Transverse colon (tissue), 4 donors: Measurements from ENCODE around the gene DRD2.

ENCODE experiments used
- CTCF ChIP-seq, 5 experiments: fragments of 200-600 bp in 3 of 5; fragments of 450-650 bp in 2 of 5; sonication (generic) in 3 of 5; IDR thresholded peaks; 1 replicate in 2 of 5; 2 replicates in 3 of 5; pipeline ENCODE4 v1.5.1; 2016 to 2017; ENCODE audit warnings: antibody characterized with exemption in 5 of 5, inconsistent platforms in 3 of 5, mild to moderate bottlenecking in 2 of 5, moderate library complexity in 1 of 5
- EP300 ChIP-seq: sonication (generic); formaldehyde crosslinking; IDR thresholded peaks from one replicate; pipeline ENCODE4 v1.6.1; 2017; ENCODE audit warnings: antibody characterized with exemption, low read depth
- POLR2AphosphoS5 ChIP-seq, 3 donors: sonication (generic); formaldehyde crosslinking; IDR thresholded peaks; one replicate each; pipeline ENCODE4 v1.6.1; 2016; ENCODE audit warnings: antibody characterized with exemption in 3 of 3

DNA sequence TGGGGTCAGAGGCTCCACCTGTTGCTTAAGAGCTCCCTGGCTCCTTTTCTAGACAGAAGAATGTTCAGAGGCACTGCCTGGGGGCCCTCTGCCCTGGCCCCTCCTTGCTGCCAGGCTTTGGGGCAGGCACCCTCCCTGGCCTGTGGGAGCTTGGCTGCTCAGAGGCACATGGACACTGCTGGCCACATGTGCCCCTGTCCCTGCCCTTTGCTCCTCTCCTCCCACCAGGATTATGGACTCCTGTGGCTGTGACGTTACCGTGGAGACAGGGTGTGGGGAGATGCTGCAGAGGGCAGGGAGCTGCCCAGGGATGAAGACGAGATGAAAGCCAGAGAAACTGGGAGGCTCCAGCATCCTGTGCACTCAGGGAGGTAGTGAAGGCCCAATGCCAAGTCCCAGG lies 14.7 kb downstream of the DRD2 start:
- TF ChIP-seq EP300: no peak
- no peak for TF ChIP-seq CTCF (IDR thresholded peaks at IDR 0.05)
- no peak for TF ChIP-seq POLR2AphosphoS5 (IDR thresholded peaks at IDR 0.05)
